GM19395 (cell line): ENCODE measurements around the gene HEPN1.
A peak's percentile ranks its signal among the peaks of the same experiment; 100 is the strongest.
"Not testable (repeated sequence)": the region's sequence is repeated elsewhere in the genome, so short reads cannot be mapped to it uniquely, and the experiment has no call there.

Source experiments
- ATAC-seq: cut with Tn5 transposase; IDR thresholded peaks from one replicate; pipeline ENCODE4 v1.9.1; 2021; ENCODE audit warnings: mild to moderate bottlenecking, moderate library complexity; ENCODE audit not compliant: unreplicated experiment

HEPN1 gene

GRCh38 chr11:124938970-124939369, 19.9 kb downstream of the HEPN1 start:
- no peak for ATAC-seq

- no peak for ATAC-seq
These were observed 22.7 kb downstream of the HEPN1 start for GRCh38 chr11:124941703-124942102.

GRCh38 chr11:124942466-124943253, 23.6 kb downstream of the HEPN1 start:
- no peak for ATAC-seq

DNA sequence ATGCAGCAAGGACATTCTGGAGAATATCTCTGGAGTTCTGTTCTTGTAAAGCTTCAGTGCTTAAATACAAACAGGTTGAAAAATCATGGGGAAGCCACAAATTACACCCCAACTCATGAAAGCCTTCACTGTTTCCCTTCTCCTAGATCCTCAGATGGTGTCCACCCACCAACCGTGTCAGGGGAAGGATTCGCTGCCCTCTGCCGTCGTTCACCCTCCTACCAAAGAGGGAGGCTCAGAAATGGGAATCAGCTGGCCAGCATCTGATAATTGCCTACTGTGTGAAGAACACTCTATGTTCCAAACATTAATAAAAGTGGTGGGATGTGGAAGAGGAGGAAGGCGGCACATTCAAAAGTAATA, 24.2 kb downstream of the HEPN1 start:
- ATAC-seq, result no peak

DNA sequence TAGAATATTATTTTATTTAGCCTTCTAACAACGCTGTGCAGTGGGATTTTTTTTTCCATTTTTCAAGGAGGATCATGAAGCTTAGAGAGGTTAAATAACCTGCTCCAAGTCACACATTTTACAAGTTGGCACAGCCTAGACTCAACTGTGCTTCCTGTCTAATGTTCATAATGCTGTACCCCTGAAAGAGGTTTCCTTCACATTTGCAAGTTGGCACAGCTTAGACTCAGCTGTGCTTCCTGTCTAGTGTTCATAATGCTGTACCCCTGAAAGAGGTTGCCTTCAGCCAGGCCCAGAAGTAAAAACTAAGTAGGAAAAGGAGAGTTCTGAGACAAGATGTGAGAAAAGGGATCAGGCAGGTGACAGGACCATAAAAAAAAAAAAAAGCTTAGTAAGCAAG, 24.7 kb downstream of the HEPN1 start:
- ATAC-seq, result no peak

- ATAC-seq, result no peak
These were observed 25.5 kb downstream of the HEPN1 start for GRCh38 chr11:124944565-124944964.

- no peak for ATAC-seq
These were observed 26.8 kb downstream of the HEPN1 start for GRCh38 chr11:124945826-124946225.

- ATAC-seq, result no peak
These were observed 27.7 kb downstream of the HEPN1 start for GRCh38 chr11:124946735-124947141.

DNA sequence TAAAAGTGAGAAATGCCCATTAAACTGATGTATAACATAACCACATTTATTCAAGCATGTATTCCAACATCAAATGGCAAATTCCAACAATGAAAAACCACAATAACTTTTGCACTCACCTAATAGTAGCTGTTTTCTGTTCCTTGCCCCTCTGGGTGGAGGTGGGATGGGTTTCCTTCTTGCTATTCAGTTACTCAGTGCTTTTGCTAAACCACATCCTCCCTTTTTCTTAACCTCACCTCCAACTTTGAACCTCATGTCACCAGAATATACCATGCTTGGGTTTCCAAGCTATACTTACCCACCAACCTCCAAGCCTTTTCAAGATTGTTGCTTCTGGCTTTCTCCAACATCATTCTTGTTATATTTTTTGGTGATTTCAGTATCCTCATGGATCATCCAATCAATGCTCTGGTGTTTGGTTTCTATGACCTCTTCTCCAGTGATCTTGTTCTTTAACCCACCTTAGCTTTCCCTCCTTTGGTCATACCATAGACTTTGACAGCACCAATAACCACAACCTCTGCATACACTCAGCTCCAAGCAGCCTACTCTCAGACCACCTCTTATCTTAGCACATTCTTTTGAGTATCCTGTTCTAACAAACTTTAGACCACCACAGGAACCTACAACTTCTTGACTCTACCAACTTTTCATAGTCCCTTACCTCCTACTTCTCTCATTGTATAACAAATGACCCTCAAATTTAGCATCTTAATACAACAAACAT, 31.7 kb downstream of the HEPN1 start:
- no peak for ATAC-seq

DNA sequence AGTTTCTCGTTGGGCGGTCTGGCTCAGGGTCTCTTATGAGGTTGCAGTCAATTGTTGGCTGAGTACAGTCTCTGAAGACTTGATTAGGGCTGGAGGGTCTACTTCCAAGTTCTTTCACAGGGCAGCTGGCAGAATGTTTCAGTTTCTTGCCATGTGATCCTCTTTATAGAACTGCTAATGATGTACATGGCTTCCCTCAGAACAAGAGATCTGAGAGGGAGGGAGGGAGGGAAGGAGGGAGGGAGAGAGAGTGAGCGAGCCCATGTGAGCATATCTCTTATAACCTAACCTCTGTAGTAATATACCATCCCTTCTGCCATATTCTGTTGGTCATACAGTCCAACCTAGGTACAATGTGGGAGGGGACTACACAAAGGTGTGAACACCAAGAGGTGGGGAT, 32.3 kb downstream of the HEPN1 start:
- no peak for ATAC-seq

GRCh38 chr11:124953753-124954589, 34.9 kb downstream of the HEPN1 start, which contains the start of gene CCDC15:
Gene CCDC15, plus strand, starts transcription at chr11:124954202. Its CDS starts 531 bp downstream, at chr11:124954733.
- ATAC-seq, result peak; percentile 99

GRCh38 chr11:124954590-124954955, 35.5 kb downstream of the HEPN1 start:
- no peak for ATAC-seq

DNA sequence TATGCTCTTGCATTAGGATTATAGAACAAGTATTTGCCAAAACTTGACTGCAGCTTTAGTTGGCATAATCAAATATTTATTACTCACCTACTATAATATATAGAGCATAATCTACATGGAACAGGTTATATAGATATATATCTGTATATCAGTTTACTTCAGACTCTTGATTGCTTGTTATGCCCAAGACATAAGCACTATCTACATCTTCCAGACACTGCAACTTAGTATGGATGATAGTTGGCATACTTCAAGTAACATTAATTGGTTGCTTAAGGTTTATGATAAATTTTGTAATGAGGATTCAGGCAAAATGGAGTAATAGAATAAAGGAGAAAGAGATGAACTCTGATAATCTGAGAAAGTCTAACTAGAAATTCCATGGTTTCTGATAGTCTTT, 36.0 kb downstream of the HEPN1 start:
- ATAC-seq, result no peak

GRCh38 chr11:124961972-124962609, 43.0 kb downstream of the HEPN1 start:
- ATAC-seq, result peak; percentile 98

DNA sequence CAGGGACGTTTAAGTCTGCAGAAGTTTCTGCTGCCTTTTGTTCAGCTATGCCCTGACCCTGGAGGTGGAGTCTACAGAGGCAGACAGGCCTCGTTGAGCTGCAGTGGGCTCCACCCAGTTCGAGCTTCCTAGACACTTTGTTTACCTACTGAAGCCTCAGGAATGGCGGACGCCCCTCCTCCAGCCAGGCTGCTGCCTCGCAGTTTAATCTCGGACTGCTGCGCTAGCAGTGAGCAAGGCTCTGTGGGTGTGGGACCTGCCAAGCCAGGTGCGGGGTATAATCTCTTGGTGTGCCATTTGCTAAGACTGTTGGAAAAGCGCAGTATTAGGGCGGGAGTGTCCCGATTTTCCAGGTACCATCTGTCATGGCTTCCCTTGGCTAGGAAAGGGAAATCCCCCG, 49.1 kb downstream of the HEPN1 start:
- not testable (repeated sequence) for ATAC-seq
